Stimulated activated CD8-positive, alpha-beta memory T cell treated with anti-CD3 and anti-CD28 coated beads, Interleukin-4, amount 100 ng/mL, for 24 hours (primary cell): ENCODE measurements around the gene MAGI2.
"Not testable (repeated sequence)": the region's sequence is repeated elsewhere in the genome, so short reads cannot be mapped to it uniquely, and the experiment has no call there.

Experiments used
- DNase-seq: peaks from one replicate; pipeline ENCODE4 v3.0.0-alpha.2; 2020; ENCODE audit warnings: low read depth

Gene MAGI2

DNA sequence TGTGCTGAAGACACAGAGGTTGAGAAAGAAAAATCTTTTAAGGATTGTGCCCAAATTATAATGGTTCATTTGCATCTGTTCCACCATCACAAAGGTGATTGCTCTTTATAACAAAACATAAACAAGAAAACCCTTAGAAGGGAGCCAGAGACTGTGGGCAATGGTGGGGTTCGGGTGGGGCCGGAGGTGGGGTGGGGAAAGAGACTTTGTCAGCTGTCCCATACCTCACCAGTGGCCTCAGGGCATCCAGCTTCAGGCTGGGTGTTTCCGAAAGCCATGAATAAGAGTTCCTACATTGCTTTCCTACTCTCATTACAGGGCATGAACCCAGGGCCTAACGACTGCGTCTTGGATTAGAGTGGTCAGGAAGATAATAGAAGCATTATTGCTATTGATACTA is 1427.0 kb downstream of the MAGI2 start:
- no peak for DNase-seq

DNA sequence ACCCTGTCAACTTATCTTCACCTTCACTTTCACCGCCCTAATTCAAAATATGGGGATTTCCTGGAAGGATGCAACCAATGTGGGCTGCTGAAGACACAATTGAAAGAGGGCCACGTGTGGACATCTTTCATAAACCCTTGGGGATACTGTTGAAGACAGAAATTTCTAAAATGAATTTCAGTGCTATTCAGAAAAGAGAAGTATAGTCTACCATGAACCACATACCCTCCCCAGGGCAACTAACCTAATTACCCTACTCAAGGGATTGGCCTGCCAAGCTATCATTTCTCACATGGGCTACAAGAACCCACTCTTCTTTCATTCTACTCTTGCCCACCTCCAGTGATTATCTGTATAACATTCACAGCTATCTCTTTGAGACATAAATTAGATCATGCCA is 1428.9 kb downstream of the MAGI2 start:
- no peak for DNase-seq

DNA sequence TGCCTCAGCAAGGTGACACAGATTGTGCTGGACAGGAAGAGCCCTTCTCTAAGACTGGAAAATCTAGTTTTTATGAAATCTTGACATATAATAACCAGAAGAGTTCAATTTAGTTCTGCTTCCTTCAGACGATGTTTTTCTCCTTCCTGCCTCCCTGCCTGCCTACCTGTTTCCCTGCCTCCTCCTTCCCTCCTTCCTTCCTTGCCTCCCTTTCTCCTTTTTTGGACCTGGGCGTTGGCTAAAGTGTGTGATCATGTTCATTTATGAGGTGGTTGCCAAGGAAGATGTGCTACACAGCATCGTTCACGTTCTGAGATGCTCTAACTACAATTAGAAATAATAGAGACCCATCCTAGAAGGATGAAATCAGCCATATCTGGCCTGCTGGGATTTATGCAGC is 1430.3 kb downstream of the MAGI2 start:
- DNase-seq = no peak

DNA sequence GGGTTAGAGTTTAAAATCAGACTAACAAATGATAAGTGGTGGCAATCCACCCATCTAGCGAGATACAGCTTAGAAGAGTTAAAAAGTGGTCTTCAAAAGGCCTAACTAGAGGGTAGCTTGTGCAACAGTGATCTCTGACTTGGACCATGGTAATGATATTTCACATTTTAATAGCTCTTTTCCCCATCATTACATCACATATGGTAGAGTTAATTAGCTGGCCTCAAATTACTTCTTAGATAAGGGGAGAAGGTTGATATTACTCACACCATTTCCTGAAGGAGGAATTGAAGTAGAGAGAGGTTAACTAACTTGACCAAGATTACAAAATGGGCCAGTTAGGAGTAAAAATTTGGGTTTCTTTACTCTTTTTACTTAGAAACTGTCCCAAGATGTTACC is 1431.3 kb downstream of the MAGI2 start:
- DNase-seq = no peak

GRCh38 chr7:78020874-78021249 is 1432.6 kb downstream of the MAGI2 start:
- no peak for DNase-seq

DNA sequence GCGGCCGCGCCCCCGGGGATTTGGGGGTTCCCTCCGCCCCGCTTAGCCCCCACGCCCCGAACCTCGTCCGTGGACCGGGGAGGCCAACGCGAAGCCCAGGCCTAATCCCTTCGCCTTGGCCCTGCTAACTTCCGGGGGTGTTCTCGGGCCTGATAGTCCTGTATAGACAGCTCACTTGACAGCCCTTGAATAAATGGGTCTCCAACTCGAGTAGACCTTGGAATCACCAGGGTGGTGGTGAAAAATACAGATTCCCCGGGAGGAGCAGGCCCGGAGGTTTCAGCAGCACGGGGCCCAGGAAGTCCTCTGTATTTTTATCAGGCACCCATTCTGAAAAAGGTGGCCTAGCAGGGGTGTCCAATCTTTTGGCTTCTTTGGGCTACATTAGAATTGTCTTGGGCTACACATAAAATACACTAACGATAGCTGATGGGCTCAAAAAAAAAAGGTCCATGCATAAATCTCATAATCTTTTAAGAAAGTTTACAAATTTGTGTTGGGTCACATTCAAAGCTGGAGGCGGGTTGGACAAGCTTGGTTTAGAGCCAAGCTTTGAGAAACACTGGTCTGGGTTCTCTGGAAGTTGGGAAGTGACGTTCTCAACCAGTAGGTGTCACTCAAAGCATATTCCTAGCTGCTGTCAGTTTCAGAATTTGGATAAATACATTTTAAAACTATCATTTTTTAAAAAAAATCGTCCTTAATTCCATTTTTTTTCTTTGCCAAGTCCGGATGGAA is 1433.2 kb downstream of the MAGI2 start:
- DNase-seq = no peak

DNA sequence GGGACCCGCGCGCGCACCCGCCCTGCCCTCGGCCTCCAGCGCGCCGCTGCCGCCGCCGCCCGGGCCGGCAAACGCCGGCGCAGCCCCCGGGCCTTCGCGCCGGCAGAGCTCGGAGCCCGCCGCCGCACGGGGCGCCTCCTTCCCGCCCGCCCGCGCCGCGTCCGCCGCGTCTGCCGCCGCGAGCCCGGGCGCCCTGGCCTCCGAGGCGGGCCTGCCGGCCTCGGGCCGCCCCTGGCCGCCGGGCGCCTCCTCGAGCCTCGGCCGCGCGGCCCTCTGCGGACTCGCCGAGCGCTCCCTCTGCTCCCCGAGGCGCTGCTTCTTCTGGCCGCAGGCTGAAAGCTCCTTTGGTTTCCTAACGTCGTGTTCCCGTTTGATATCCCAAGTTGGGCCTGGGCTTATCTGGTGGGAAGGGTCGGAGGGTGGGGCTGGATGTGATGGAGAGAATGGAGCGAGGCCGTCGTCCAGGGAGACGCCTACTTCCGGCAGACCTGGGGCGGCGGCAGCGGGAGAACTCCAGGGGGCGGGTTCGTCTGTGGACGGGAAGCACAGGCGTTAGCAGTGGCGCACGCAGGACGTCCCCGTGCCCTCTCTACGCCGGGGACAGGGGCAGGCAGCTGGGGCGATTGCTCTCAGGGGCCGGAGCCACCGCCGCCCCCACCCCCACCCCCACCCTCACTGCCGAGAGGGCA is 1433.9 kb downstream of the MAGI2 start:
- peak; percentile 53 for DNase-seq

- DNase-seq = no peak
Observed at GRCh38 chr7:78018641-78019446, 1434.6 kb downstream of the MAGI2 start.

- DNase-seq = no peak
Observed at GRCh38 chr7:78017591-78018100, 1435.8 kb downstream of the MAGI2 start.

GRCh38 chr7:78015574-78016260 is 1437.8 kb downstream of the MAGI2 start:
- DNase-seq = no peak

DNA sequence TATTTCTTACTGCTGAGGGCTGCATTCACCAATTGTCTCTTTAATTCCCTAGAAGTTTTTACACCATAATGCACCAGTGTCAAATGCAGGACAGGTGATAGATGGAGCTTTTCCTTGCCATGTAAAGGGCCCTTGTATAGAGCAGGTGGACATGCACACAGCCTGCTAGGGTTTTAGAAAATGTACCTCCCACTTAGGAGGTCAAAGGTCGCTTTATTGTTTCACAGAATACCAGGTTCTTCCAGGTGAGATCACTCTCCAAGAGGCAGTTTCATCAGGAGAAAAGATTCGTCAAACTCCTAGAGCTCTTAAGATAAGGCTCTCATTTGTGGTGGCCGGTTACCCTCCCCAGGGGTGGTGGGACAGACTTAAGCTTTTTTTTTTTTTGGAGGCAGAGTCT is 1439.1 kb downstream of the MAGI2 start:
- no peak for DNase-seq

DNA sequence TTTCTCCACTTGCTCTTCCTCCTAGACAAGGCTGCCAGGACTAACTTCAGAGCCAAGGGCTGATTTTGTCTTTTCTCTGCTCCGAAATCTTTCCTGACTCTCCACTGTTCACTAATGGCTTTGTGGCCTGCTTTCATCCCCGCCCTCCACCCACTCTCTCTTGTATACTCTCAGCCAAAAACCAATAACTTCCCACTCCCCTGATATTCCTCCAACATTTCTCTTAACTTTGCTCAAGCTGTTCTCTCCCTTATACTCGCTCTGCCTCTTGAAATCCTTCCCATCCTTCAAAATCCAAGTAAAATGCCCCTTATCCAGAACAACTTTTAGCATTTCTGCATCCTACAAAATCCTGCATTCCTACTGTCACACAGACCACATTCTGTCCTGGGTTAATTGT is 1440.1 kb downstream of the MAGI2 start:
- DNase-seq = no peak

- no peak for DNase-seq
Observed at GRCh38 chr7:78011642-78012041, 1441.8 kb downstream of the MAGI2 start.

DNA sequence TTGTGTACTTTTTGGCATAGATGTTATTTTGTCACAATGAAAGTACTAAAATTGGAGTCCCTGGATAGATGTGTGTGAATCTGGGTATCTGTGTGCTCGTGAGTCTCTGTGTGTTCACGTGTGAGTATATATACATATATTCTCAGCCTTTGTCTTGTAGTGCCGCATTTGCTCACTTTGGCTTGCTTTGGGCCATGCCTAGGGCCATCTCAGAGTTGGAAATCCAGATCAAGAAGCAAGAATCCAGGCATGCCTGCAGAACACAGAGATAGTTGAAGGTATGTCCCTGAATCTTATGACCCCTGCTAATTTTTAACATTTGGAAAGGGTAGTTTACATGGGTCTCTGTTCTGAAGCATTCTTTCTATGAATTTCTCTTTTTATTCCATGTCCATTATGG is 1446.2 kb downstream of the MAGI2 start:
- no peak for DNase-seq

DNA sequence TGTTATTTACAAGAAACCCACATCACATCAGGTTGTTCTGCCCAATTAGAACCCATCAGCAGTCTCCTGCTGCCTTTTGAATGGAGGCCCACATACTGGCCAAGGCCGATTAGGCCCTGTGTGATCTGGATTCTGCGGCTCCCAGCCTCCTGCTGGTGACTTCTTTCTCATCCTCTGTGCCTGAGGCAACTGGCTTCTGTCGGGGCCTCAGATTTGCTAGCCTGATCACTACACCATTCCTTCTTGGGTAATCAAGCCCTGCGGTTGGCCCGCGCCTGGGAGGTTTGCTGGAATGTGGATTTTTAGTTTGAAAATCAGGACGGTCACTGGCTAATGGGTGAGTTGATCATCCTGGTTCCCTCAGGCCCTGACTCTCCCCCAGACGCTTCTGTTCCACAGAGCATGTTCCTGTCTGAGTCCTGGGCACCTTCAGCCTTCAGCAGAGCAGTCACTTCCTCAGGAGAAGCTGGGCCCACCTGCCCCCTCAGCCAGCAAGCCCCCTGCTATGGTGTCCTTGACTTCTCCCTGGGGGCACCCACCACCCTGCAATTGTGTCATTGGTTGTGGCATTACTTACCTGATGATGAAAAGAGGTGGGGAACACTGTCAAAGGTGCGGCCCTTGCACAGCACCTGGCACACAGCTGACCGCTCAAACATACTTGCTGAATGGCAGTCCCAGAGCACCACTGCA is 1447.3 kb downstream of the MAGI2 start:
- DNase-seq = no peak

GRCh38 chr7:78002715-78003114 is 1450.8 kb downstream of the MAGI2 start:
- no peak for DNase-seq

DNA sequence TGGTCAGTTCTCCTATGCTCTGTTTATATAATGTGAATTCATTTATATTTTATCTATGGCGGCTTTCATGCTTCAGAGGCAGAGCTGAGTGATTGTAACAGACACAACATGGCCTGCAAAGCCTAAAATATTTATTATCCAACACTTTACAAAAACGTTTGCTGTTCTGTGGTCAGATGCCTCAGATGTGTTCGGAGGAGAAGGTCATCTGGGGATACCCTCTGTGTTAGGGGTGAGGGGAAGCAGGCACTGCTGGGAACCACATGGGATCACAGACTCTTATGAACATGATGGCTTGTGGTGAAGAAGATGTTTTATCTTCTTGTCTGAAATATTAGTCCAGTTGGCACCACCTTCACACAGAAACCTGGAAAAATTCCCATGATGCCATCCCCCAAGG is 1451.4 kb downstream of the MAGI2 start:
- DNase-seq = no peak

DNA sequence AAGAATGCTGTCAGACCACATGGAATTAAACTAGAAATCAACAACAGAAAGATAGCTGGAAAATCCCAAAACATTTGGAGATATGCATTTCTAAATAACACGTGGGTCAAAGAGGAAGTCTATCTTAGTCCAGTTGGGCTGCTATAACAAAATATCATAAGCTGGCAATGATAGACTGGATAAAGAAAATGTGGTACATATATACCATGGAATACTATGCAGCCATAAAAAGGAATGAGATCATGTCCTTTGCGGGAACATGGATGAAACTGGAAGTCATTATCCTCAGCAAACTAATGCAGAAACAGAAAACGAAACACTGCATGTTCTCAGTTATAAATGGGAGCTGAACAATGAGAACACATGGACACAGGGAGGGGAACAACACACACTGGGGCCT is 1454.3 kb downstream of the MAGI2 start:
- DNase-seq = not testable (repeated sequence)

- DNase-seq = no peak
Observed at GRCh38 chr7:77995717-77996116, 1457.8 kb downstream of the MAGI2 start.

GRCh38 chr7:77993838-77994237 is 1459.6 kb downstream of the MAGI2 start:
- no peak for DNase-seq

DNA sequence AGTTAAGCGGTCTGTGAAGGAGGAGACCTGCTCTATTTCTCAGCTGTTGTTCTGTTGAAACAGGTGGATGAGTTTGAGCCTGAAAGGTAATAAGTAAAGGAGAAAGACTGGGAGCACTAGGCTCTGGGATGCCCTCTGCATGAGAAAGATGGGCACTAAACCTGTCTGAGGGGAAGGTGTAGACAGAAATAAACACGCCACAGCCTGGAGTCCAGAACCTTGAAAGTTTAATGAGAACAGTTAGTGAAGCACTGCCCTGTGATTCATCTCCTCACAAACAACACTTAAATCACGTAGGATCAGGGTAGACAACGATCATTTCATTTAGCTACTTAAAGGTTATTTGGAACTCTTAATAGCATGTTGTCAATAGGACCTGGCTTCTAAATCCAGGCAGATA is 1461.8 kb downstream of the MAGI2 start:
- DNase-seq = no peak
